Left lung (tissue), 10 donors: Measurements from ENCODE around the gene CABP7. TPM values are rescaled to one million over a fixed set of nuclear protein-coding genes. Genes with fewer than 3 reads are reported as not detected.

Experiments used
- ATAC-seq: fragments of 200-7000 bp; cut with Tn5 transposase; one replicate; pipeline ENCODE4 v1.9.1; 2020; ENCODE audit warnings: moderate library complexity
- DNase-seq, 4 donors: peaks; one replicate each; pipeline ENCODE4 v3.0.0-alpha.2; 2013 to 2020
- H3K27ac ChIP-seq, 2 donors: fragments of 200-600 bp; sonication (generic) in 1 of 2; one replicate each; pipeline versions ENCODE4 v1.5.0 to v1.8.0; 2020 to 2021
- H3K27me3 ChIP-seq, 2 donors: fragments of 200-600 bp; sonication (generic) in 1 of 2; one replicate each; pipeline versions ENCODE4 v1.5.0 to v1.8.0; 2020 to 2021
- H3K36me3 ChIP-seq, 2 donors: fragments of 200-600 bp; sonication (generic) in 1 of 2; one replicate each; pipeline versions ENCODE4 v1.5.0 to v1.8.0; 2020 to 2021
- H3K4me1 ChIP-seq, 2 donors: fragments of 200-600 bp; one replicate each; pipeline ENCODE4 v1.8.0; 2021
- H3K4me3 ChIP-seq, 2 donors: fragments of 200-600 bp; sonication (generic) in 1 of 2; one replicate each; pipeline versions ENCODE4 v1.5.0 to v1.8.0; 2020 to 2021; ENCODE audit warnings: mild to moderate bottlenecking in 1 of 2
- H3K9me3 ChIP-seq, 2 donors: fragments of 200-600 bp; sonication (generic) in 1 of 2; one replicate each; pipeline versions ENCODE4 v1.5.0 to v1.8.0; 2020 to 2021
- intact Hi-C, 2 donors: fragments of 100-400 bp; cut with DNase I; formaldehyde crosslinking; loops; one replicate each; pipeline versions ENCODE4 v1.11.2 to v1.14.2; 2022
- polyA plus RNA-seq, 6 donors: library from polyadenylated mRNA; unstranded; fragments of 120-200 nt; gene quantifications; one replicate each; pipeline ENCODE4 v1.2.1, GENCODE V29; 2013; ENCODE audit not compliant: insufficient read length in 6 of 6
- total RNA-seq, 2 donors: library from RNA; stranded (reverse); fragmentation: NEBNext Ultra II Directional; extraction: Animal tissue kit (Norgen Biotek cat#: 25700); gene quantifications; one replicate each; pipeline ENCODE4 v1.2.1, GENCODE V29; 2021
- TF ChIP-seq, protein P1 (sequence below), 2 donors: fragments of 200-600 bp; sonication (generic) in 1 of 2; IDR thresholded peaks; one replicate each; pipeline versions ENCODE4 v1.5.0 to v1.8.0; 2021; ENCODE audit warnings: antibody characterized with exemption in 2 of 2
- donor health status: DM: no; HTN: yes; CAD: no.
- donor health status: DM: no; HTN: no; CAD: no.

CABP7 gene
- total and polyA plus RNA-seq, 8 donors = 0.13 to 0.21 (median 0.17) TPM; not detected in 2

DNA sequence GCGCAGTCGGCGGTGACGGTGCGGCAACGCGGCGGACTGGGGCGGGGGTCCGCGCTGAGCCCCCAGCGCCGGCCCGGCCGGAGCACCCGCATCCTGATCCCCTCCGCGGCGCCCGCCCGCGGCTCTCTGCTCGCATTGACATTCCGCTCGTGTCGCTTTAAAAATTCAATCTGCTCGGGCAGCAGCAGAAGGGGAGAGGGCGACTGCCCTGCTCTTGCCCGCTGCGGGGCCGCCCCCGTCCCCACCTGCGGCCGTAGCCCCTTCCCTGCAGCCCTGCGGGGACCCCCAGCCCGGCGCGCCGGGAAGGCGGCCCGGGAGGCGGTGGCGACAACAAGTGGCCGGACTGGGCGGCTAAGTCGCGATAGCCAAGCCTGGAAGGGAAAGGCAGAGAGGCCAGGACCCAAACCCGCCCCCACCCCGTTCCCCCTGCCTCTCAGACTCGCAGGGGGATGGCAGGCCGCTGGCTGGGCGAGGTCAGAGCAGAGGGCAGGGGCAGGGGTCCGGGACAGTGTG, 1.1 kb downstream of the CABP7 start:
- no peaks in the 10 kb centered on the region for H3K9me3 ChIP-seq
- H3K4me1 ChIP-seq = peaks cover 0 to 9% of the 10 kb centered on the region in 2 donors
- DNase-seq = no peak
- ATAC-seq = no peak
- H3K27ac ChIP-seq = no peak overlapping the region
- no peak overlapping the region for H3K4me3 ChIP-seq
- peaks cover 29 to 82% of the 10 kb centered on the region in 2 donors for H3K27me3 ChIP-seq
- H3K36me3 ChIP-seq = no peaks in the 10 kb centered on the region
- TF ChIP-seq, protein P1, sequence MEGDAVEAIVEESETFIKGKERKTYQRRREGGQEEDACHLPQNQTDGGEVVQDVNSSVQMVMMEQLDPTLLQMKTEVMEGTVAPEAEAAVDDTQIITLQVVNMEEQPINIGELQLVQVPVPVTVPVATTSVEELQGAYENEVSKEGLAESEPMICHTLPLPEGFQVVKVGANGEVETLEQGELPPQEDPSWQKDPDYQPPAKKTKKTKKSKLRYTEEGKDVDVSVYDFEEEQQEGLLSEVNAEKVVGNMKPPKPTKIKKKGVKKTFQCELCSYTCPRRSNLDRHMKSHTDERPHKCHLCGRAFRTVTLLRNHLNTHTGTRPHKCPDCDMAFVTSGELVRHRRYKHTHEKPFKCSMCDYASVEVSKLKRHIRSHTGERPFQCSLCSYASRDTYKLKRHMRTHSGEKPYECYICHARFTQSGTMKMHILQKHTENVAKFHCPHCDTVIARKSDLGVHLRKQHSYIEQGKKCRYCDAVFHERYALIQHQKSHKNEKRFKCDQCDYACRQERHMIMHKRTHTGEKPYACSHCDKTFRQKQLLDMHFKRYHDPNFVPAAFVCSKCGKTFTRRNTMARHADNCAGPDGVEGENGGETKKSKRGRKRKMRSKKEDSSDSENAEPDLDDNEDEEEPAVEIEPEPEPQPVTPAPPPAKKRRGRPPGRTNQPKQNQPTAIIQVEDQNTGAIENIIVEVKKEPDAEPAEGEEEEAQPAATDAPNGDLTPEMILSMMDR (IDR thresholded peaks at IDR 0.05) = no peak
- intact Hi-C loops = no loop called here

DNA sequence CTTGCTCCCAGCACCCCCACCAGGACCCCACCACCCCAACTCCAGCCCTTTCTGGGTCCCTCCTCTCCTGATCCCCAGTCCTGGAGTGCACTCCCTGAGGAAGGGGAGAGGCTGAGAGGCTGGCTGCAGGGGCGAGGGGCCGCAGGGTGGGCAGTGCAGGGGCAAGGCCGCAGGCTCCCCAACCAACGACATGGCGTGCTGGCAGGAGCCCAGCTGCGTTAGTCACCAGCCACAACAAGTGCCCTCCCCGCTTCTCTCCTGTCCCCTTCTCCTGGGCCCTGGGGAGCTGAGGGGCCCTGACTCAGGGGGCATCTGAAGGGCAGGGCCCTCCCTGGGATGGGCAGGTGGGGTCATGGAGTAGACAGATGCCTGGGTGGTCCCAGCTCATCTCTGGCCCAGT, 2.3 kb downstream of the CABP7 start:
- TF ChIP-seq, protein P1 (IDR thresholded peaks at IDR 0.05) = no peak

GRCh38 chr22:29722587-29722986, 2.8 kb downstream of the CABP7 start:
- no peak overlapping the region for H3K27ac ChIP-seq
- no peak for DNase-seq
- no peak overlapping the region for H3K4me3 ChIP-seq
- H3K27me3 ChIP-seq = peaks cover 29 to 79% of the 10 kb centered on the region in 2 donors
- intact Hi-C loops = no loop called here
- TF ChIP-seq, protein P1 (IDR thresholded peaks at IDR 0.05) = no peak
- peaks cover 0 to 9% of the 10 kb centered on the region in 2 donors for H3K4me1 ChIP-seq
- ATAC-seq = no peak
- H3K36me3 ChIP-seq = no peaks in the 10 kb centered on the region
- no peaks in the 10 kb centered on the region for H3K9me3 ChIP-seq

More for the DNA sequence above, 2.3 kb downstream of the CABP7 start:
- no peak overlapping the region for H3K4me3 ChIP-seq
- DNase-seq (no peak), ATAC-seq (no peak)
- peaks cover 29 to 82% of the 10 kb centered on the region in 2 donors for H3K27me3 ChIP-seq
- no peaks in the 10 kb centered on the region for H3K36me3 ChIP-seq
- no peak overlapping the region for H3K27ac ChIP-seq
- peaks cover 0 to 9% of the 10 kb centered on the region in 2 donors for H3K4me1 ChIP-seq
- H3K9me3 ChIP-seq = no peaks in the 10 kb centered on the region
- intact Hi-C loops = no loop called here

- H3K9me3 ChIP-seq = no peaks in the 10 kb centered on the region
- H3K4me3 ChIP-seq = no peak overlapping the region
- no peak for ATAC-seq
- no peaks in the 10 kb centered on the region for H3K36me3 ChIP-seq
- no peak for DNase-seq
- TF ChIP-seq, protein P1 (IDR thresholded peaks at IDR 0.05) = no peak
- H3K27ac ChIP-seq = no peak overlapping the region
- H3K27me3 ChIP-seq = peaks cover 24 to 67% of the 10 kb centered on the region in 2 donors
- peaks cover 0 to 9% of the 10 kb centered on the region in 2 donors for H3K4me1 ChIP-seq
- intact Hi-C loops = no loop called here
Measured at GRCh38 chr22:29723766-29724165, 4.0 kb downstream of the CABP7 start.

GRCh38 chr22:29724843-29725242, 5.0 kb downstream of the CABP7 start:
- H3K27ac ChIP-seq = no peak overlapping the region
- no peaks in the 10 kb centered on the region for H3K9me3 ChIP-seq
- no peak for DNase-seq
- no peak for ATAC-seq
- intact Hi-C loops = no loop called here
- peaks cover 0 to 7% of the 10 kb centered on the region in 2 donors for H3K36me3 ChIP-seq
- H3K4me3 ChIP-seq = no peak overlapping the region
- H3K4me1 ChIP-seq = peaks cover 0 to 9% of the 10 kb centered on the region in 2 donors
- TF ChIP-seq, protein P1 (IDR thresholded peaks at IDR 0.05) = no peak
- H3K27me3 ChIP-seq = peaks cover 15 to 57% of the 10 kb centered on the region in 2 donors
